Stimulated activated CD4-positive, alpha-beta T cell treated with anti-CD3 and anti-CD28 coated beads, Interleukin-1b, Interleukin-23, amount 100 ng/mL, for 48 hours (primary cell): Measurements from ENCODE around the gene CDH5.
"Not testable (repeated sequence)": the region's sequence is repeated elsewhere in the genome, so short reads cannot be mapped to it uniquely, and the experiment has no call there.

Experiments used
- DNase-seq: peaks from one replicate; pipeline ENCODE4 v3.0.0-alpha.2; 2020

Gene CDH5, protein sequence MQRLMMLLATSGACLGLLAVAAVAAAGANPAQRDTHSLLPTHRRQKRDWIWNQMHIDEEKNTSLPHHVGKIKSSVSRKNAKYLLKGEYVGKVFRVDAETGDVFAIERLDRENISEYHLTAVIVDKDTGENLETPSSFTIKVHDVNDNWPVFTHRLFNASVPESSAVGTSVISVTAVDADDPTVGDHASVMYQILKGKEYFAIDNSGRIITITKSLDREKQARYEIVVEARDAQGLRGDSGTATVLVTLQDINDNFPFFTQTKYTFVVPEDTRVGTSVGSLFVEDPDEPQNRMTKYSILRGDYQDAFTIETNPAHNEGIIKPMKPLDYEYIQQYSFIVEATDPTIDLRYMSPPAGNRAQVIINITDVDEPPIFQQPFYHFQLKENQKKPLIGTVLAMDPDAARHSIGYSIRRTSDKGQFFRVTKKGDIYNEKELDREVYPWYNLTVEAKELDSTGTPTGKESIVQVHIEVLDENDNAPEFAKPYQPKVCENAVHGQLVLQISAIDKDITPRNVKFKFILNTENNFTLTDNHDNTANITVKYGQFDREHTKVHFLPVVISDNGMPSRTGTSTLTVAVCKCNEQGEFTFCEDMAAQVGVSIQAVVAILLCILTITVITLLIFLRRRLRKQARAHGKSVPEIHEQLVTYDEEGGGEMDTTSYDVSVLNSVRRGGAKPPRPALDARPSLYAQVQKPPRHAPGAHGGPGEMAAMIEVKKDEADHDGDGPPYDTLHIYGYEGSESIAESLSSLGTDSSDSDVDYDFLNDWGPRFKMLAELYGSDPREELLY

DNA sequence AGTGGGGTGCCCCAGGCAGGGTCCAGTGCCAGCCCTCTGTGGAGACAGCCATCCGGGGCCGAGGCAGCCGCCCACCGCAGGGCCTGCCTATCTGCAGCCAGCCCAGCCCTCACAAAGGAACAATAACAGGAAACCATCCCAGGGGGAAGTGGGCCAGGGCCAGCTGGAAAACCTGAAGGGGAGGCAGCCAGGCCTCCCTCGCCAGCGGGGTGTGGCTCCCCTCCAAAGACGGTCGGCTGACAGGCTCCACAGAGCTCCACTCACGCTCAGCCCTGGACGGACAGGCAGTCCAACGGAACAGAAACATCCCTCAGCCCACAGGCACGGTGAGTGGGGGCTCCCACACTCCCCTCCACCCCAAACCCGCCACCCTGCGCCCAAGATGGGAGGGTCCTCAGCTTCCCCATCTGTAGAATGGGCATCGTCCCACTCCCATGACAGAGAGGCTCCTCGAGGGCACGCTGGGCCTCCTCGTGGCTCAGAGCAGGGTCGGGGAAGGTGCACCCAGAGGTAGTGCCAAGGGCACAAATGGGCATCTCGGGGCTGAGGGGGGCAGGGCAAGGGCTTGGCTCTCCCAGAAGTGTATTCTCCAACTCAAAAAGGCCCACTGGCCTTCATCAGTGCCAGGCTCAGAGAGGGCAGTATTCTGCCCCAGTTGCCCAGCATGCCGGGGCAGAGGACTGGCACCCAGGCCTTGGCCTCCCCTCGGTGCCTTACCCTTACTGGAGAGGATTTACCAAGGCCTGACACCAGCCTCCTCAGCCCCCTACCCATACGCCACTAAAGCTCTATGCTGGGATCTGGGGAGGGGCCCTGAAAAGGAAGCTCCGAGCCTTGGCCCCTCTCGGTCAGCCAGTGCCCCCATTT is at the start of gene CDH5:
Gene CDH5, plus strand, starts transcription at position 259 of the 867 bp plus-strand sequence. CDS start 12,647 bp downstream, outside the sequence.
- DNase-seq, result no peak

DNA sequence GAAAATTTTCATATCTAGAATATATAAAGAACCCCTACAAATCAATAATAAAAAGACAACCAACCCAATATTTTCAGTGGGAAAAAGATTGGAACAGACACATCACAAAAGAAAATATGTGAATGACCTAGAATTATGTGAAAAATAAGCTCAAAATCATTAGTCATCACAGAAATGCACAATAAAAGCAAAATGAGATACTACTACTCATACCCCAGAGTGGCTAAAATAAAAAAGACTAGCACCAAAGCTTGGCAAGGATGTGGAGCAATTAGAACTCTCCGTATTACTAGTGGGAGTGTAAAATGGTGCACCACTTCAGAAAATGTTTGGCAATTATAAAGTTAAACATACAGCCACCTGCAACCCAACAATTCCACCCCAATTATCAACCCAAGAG is 48.0 kb upstream of the CDH5 start:
- no peak for DNase-seq

DNA sequence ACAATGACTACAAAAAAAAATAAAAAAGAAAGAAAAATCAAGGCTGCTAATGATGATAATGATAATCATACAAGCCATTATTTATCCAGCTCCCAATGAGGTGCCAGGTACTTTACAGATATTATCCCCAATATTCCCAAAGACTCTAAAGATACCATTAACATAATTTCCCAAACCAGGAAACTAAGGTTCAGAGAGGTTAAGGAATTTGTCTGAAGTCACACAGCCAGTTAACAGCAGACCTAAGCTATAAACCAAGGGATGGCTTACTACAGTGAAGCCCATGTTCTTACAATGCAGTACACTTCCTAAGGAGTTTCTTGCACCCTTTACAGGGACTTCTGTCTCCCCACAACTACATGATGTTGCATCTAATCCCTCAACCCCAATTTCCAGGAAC is 45.7 kb upstream of the CDH5 start:
- DNase-seq, result no peak

DNA sequence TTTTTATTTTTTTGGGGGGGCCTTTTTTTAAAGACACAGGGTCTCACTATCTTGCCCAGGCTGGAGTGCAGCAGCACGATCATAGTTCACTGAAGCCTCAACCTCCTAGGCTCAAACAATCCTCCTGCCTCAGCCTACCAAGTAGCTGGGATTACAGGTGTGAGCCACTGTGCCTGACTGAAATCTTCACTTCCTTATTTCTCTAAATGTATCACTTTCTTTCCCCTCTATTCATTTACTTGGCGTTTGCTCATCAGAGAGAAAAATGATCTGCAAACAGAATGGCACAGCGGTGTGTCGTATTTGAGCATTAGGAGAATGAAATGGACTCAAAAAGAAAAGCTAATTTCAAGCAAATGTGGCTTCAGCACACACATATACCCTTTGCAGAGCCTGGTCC is 44.3 kb upstream of the CDH5 start:
- DNase-seq, result no peak

DNA sequence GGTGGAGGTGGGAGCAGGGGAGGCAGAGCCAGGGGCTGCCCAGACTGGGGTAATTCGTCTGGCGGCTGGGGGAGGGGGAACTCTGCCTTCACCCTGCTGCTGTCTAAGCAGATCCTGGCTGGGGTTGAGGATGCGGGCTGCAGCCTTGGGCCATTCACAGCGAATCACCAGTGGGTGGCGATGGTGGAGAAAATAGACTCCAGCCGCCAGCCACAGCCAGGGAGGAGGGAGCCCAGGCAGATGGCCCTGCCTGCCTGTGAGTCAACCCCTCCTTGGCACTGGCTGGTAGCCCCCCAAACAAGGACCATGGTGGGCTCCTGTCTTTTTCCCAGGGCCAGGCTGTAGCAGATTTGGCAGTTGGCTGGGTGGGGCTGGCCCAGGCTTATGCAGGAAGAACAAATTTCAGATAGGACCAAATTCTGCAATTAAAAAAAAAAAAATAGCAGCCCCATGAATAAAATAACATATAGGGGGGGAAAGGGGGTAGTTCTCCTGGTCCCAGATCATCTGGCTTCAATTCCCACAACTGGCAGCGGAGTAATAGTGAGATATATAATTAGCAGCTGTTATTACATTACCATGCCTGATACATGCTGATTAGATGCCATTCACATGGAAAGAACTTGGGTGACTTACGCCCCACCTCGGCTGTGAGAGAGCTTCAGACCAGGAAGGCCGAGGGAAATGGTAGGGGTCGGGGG is 41.5 kb upstream of the CDH5 start:
- DNase-seq, result no peak

DNA sequence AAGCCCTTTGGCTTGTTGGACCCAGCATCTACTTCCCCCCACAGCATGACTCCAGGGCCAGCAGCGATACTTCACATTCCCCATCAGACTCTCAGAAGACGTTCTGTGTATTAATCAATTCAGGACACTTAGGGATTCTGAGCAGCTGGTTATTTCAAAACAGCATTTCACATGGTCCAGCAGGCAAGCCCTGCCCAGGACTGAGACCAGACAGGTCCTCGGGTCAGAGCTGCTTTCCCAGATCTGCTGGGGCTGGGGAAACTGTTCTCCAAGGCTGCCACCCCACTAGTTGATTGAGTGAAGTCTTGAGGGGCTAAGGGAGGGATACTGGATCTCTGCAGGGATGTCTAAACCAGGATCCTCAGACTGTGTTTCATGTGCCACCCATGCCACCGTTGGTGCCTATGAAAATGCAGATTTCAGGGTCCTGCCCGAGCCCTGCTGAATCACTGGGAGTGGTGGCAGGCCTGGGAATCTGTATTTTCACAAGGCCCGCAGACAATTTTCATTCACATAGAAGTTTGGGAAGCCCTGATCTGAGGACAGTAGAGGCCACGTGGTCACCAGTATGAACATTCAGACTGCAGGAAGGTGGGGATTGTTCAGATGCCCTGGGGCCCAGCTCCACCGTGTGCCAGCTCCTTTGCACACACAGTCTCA is 40.6 kb upstream of the CDH5 start:
- no peak for DNase-seq

DNA sequence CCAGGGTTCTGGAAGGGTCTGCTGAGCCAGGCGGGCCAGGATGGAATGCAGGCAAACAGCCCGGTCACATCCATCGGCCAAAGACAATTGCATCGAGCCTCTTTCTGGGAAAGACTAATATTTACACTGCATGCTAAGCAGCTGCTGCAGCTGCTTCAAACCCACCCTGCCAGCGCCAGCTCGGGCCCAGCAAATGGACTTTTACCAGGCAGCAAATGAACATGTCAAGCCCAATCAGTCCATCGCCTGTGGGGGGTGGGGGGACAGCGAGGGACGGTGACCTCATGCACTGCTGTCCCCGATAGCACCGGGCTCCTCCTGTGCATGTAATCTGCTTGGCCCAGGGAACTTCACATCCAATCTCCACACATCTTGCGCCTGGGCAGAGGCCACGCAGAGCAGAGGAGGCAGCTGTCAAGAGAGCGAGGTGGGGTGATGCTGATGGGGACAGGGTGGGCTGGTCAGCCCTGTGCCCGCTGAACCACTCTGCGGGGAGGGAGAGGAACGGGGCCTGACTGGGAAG is 39.4 kb upstream of the CDH5 start:
- no peak for DNase-seq

DNA sequence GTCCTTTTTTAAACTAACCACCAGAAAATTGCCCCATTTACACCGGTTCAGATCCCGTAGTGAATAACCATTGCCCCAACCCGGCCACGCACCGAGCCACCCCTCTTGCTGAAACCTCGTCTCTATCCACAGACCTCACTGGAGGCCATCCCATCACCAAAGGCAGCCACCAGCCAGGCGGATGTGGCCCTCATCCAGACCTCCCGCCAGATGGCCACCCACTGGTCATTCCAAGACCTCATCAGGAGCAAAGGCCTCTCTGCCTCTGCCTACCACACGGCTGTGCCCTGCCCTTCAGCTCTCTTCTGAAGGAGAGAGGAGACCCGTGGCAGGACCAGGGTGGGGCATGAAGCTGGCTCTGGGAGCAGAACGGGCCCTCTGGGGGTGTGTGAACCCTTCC is 38.2 kb upstream of the CDH5 start:
- DNase-seq, result no peak

DNA sequence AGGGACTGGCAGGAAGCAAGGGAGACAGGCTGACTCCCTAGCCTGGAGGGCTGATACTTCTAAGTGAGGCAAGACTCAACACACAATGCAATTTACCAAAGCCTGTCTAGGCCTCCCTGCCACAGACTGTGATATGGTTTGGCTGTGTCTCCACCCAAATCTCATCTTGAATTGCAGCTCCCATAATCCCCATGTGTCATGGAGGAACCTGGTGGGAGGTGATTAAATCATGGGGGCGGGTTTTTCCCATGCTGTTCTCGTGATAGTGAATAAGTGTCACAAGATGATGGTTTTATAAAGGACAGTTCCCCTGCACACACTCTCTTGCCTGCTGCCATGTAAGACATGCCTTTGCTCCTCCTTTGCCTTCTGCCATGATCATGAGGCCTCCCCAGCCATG is 35.0 kb upstream of the CDH5 start:
- not testable (repeated sequence) for DNase-seq

DNA sequence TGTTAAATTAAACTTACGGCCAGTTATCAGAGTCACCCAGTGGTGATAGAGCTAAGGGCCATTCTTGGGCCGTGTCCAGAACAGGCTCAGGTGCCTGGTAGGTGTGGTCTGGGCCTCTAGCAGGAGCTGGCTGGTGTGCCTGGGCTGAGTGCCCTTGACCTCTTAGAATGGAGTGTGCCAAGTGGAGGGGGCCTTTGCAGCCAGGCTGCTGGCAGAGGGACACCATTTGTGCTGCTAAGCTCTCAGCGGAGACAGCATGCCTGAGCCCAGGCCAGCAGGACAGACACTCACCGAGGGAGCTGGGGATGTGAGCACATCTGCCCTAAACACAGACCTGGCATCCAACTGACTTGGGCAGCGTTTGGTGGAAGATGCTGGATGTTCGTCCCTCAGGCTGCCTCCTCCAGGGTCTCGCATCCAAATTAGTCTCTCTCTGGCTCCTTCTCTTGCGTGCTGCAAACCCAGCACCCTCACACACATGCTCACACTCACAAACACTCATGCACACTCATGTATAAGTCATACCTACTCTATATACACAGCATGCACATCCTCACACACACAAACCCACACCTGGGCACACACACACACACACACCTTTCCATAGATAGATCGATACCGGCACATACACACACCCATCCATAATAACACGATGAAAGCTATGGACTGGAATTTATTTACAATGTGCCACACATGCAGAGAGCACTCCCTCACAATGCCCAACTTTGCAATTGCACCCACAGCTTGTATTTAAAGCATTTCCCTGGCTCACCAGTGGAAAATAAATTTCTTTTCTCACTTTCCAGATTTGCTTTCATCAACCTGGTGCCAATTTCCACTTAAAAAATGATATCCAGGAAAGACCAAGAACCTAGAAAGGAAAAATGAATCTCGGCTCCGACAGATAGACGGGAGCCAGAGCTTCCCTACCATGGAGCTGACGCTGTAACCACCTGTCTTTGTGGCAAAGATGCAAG is 33.6 kb upstream of the CDH5 start:
- DNase-seq, result no peak

DNA sequence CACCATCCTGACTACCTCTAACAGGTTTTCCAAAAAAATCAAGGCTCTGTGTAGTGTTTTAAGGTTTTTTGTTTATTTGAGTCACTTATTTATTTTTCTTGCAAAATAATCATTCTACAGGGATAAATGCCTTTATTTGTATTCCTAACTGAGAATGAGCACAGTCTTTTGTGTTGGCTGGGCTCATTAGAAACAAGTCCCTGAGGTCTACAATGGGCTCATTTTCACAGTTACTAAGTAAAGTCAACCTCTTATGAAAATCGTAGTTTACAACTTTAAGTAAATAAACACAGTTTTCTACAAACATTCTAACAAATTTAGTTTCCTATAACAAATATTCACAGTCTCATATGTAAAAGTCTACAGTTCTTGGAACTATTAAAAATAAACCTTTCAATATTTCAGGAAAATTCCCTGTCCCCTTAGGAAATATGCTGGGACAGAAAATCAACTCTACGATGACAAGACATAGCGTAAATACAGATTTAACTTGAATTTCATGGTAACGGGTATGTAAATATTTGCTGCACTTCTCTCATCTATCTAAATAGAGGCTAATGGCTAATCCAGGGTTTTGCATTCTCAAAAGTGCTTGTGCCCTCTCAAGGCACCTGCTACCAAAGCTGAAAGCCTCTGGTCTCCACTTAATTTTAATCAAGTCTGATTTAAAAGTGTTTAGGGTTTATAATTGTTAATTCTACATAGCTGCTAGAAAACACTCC is 31.5 kb upstream of the CDH5 start:
- no peak for DNase-seq

DNA sequence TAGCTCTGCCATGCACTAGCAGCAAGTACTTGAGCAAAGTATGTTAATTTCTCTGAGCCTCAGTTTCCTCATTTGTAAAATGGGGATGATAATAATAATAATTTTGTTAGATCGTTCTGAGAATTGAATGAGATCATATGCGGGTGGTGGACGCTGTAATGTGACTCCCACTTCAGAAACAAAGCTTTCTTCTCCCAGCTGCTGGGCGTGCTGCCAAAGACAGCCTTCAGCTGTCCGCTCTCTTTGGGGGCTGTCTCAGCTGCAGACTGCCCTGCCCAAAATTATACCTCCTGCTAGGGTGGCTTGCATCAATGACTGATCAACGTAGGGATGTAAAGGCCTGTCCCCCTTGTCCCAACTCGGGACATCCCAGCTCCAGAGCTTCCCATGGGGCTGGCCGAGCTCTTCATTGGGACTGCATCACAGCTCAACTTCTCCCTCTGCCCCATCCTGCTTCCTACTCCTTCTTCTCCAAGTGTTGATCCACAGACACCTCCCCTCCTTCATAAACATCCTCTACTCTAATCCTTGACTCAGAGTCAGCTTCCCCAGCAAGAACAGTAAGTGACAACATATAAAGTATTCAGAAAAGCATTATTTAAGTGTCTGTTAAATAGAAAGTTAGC is 30.7 kb upstream of the CDH5 start:
- DNase-seq, result no peak

DNA sequence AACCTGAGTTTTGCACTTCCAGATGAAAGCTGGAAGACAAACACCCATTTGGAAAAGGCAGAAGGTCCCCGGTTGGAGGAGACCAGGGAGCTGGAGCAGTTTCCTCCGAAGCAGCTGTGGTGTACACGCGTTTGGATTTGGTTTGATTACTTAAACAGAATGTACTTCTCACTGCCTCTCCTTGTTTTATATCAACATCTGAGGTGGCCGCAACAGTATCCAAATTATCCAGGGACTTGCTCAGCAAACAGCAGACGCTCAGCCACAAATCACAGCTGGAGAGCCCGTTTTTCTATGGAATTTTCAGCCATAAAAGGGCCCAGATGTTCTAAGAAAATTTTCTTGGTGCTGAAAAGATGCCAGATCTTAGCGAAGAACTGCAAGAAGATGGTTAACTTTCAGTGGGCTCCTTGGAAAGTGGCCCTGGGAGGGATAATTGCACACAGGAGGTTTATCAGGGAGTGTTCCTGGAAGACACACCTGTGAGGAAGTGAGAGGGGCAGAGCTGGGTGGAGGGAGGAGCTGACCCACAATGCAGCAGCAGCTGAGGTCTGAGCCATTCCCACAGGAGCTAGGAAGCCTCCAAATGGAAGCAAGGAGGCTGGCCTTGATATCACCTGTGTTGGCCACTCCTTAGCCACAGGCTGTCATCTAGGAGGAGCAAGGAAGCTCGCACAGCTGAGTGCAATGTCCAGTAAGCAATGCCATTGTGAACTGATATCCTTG is 28.9 kb upstream of the CDH5 start:
- no peak for DNase-seq

DNA sequence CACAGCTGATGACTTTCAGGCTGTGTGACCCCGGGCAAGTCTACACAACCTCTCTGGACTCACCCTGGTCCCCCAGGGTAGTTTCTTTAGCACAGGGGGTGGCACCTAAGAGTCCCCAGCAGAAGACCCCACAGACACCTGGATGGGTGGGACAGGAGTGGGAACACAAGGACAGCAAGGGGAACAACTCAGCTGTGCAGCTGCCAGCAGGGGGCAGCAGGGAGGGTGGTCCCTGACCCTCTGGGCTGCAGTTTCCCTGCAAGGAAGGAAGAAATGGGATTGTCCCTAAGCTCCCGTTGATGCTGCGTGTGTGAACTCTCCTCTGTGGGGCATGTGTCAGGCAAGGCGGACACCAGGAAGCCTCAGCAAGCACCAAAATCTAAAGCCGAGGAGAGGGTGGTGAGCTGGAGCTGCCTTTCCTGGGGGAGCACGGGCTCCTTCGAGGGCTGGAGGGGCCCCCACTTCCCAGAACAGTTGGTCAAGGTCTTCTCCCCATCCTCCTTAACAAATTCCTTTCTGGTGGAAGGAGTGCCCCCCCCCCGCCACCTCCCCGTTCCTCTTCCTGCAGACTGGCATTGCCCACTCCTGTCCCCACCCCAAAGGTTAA is 24.1 kb upstream of the CDH5 start:
- no peak for DNase-seq

DNA sequence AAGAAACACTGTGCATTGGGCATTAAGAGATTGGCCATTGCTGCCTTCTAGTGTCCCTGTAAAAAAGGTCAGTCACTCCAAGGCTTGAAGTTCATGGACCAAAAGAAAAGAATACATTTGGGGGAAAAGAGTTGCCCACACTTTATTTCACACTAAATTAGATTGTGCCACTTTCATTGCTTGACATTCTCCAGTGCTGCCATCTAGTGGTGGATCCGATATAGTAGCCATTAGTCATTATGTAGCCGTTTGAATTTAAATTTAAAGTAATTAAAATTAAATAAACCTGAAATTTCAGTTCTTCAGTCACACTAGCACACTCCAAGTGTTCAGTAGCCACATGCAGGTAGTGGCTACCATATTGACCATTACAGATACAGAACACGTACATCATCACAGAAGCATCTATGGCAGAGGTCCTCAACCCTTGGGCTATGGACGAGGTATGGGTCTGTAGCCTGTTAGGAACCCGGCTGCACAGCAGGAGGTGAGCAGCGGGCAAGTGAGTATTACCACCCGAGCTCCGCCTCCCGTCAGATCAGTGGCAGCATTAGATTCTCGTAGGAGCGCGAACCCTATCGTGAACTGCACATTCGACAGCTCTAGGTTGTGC is 21.9 kb upstream of the CDH5 start:
- no peak for DNase-seq

DNA sequence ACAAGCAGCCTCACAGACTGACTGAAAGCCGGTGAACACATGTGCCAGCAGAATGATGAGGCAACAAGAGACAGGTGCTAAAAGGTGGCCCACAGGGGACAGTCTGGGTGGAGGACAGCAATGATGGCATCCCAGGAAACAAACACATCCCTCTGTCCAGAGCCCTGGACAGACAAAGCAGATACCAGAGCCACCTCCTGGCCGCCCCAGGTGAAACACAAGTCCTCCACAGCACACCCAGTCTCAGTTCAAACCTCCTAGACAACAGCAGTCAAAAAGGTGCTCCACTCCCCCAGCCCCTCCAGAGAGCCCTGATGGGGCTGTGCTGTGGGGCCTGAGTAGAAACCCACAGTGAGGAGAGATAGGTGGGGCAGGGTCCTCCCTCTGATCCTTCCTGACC is 20.3 kb upstream of the CDH5 start:
- DNase-seq, result no peak

DNA sequence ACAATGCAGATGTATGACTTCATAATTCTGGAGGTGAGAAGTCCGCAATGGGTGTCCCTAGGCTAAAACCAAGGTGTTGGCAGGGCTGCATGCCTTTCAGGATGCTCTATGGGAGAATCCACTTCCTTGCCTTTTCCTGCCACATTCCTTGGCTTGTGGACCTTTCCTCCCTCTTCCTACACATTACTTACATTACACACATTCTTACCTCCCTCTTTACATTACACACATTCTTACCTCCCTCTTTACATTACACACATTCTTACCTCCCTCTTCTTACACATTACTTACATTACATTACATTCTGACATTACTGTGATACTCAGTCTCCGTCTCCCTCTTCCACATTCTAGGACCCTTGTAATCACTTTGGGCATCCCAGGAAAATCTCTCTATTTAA is 14.2 kb upstream of the CDH5 start:
- DNase-seq, result no peak

DNA sequence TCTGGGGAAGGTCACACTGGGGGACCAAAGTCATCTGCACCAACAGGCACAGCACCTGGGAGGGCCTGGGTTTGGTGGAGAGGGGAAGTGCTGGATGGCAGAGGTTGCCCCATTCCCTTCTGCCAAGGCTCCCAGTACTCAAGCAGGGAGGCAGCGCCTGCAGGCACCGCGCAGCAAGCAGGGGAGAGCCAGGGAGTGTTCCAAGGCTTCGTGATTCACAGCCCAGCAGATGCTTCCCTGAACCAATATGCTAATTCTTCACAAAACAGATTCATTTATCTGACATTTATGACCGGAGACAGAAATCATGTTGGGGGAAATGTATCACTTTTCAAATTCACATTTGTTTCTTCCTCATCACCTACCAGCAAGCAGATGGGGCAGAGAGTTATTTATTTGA is 13.4 kb upstream of the CDH5 start:
- no peak for DNase-seq
